ENCODE results near the gene S100A7.

The S100A7 gene

GRCh38 chr1:153460551-153460950 is at the start of gene S100A7:
Gene S100A7 (minus strand): TSS chr1:153460651. CDS start chr1:153459013, 1,638 bp downstream.
- no peak within 1 kb of the TSS for H3K4me3 ChIP-seq (ENCODE audit: low read depth, low read length)
- DNase-seq (ENCODE audit: low read depth): no peak
- TF ChIP-seq, protein P1, sequence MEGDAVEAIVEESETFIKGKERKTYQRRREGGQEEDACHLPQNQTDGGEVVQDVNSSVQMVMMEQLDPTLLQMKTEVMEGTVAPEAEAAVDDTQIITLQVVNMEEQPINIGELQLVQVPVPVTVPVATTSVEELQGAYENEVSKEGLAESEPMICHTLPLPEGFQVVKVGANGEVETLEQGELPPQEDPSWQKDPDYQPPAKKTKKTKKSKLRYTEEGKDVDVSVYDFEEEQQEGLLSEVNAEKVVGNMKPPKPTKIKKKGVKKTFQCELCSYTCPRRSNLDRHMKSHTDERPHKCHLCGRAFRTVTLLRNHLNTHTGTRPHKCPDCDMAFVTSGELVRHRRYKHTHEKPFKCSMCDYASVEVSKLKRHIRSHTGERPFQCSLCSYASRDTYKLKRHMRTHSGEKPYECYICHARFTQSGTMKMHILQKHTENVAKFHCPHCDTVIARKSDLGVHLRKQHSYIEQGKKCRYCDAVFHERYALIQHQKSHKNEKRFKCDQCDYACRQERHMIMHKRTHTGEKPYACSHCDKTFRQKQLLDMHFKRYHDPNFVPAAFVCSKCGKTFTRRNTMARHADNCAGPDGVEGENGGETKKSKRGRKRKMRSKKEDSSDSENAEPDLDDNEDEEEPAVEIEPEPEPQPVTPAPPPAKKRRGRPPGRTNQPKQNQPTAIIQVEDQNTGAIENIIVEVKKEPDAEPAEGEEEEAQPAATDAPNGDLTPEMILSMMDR (IDR thresholded peaks at IDR 0.05; ENCODE audit: low read depth, low read length, missing control alignments): no peak
- in situ Hi-C loops (cut with HindIII; ENCODE audit: low sequenced_read_pairs): no loop called here

- TF ChIP-seq, protein P1 (IDR thresholded peaks at IDR 0.05; ENCODE audit: low read depth, low read length, missing control alignments): peak; percentile 60
- no peak overlapping the region for H3K4me3 ChIP-seq (ENCODE audit: low read depth, low read length)
- no peak for DNase-seq (ENCODE audit: low read depth)
- in situ Hi-C loops (cut with HindIII; ENCODE audit: low sequenced_read_pairs): no loop called here
Measured at GRCh38 chr1:153509729-153510354, 49.4 kb upstream of the S100A7 start.

DNA sequence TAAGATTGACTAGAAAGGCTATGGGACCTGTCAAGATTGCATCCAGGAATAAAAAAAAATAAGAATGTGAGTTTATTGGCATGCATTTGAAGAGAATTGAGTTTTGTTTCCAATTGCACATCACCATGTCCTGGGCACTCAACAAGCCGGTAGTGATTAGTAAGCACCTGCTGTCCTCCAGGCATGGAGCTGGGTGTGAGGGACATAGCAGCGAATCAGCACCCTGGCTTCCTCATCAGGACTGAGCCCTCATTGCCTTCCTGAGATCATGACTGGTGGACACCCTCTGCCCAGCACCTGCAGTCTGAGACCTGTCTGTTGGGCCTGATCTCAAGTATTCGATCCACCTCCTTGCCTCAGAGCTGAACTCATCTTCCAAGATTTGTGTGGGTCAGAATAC is 48.6 kb upstream of the S100A7 start:
- TF ChIP-seq, protein P1 (IDR thresholded peaks at IDR 0.05; ENCODE audit: low read depth, low read length, missing control alignments): no peak
- in situ Hi-C loops (cut with HindIII; ENCODE audit: low sequenced_read_pairs): no loop called here
- H3K4me3 ChIP-seq (ENCODE audit: low read depth, low read length): no peak overlapping the region
- DNase-seq (ENCODE audit: low read depth): no peak

DNA sequence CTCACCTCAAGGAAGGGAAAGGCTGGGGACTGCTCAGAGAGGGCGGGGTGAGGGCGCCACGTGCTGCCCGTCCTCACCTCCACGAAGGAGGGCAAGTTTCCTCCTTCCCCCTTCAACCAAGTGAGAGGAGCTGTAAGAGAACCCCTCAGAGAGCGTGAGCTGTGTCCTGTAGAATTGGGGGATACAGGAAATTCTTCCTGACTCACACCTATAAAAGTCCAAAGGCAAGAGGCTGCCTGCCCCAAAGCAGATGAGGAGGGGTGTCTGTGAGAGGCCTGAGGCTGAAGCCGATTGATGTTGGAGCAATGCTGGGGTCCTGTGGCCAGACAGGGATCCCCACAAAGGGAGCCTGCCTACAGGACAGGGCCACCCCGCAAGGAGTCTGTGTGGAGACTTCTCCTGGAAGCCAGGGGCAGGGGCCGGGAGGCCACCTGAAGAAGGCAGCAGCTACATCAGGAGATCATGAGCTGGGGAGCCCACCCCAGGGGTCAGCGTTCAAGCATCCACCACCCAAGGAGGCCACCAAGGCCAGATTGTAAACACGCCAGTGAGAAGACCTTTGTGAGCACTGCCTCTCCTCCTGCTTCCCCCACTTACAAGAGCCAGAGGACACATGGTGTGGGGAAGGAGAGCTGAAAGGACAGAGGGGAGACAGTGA is 47.6 kb upstream of the S100A7 start:
- no peak overlapping the region for H3K4me3 ChIP-seq (ENCODE audit: low read depth, low read length)
- TF ChIP-seq, protein P1 (IDR thresholded peaks at IDR 0.05; ENCODE audit: low read depth, low read length, missing control alignments): no peak
- in situ Hi-C loops (cut with HindIII; ENCODE audit: low sequenced_read_pairs): no loop called here
- no peak for DNase-seq (ENCODE audit: low read depth)

- in situ Hi-C loops (cut with HindIII; ENCODE audit: low sequenced_read_pairs): no loop called here
- H3K4me3 ChIP-seq (ENCODE audit: low read depth, low read length): no peak overlapping the region
- DNase-seq (ENCODE audit: low read depth): peak; percentile 41
- TF ChIP-seq, protein P1 (IDR thresholded peaks at IDR 0.05; ENCODE audit: low read depth, low read length, missing control alignments): no peak
Measured at GRCh38 chr1:153506831-153507413, 46.5 kb upstream of the S100A7 start.

DNA sequence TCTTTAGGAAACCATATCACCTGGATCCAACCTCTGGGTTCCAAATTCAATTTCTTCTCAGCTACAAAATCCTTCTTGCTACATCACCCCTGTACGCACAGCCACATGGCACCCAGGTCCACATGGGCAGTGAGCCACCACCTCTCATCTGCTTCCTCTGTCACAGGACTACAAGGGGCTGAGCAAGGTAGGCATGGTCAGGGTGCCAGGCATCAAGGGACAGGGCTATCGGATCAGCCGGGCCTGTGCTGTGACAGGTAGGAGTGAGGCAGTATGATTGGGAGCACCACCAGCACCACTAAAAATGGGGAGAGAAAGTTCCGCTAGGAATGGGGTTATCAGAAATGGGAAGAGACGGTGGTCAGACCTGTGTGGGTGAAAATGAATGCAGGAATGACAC is 45.9 kb upstream of the S100A7 start:
- in situ Hi-C loops (cut with HindIII; ENCODE audit: low sequenced_read_pairs): no loop called here
- TF ChIP-seq, protein P1 (IDR thresholded peaks at IDR 0.05; ENCODE audit: low read depth, low read length, missing control alignments): no peak
- H3K4me3 ChIP-seq (ENCODE audit: low read depth, low read length): no peak overlapping the region
- no peak for DNase-seq (ENCODE audit: low read depth)
